ENCODE data around the gene FEM1C.

DNA sequence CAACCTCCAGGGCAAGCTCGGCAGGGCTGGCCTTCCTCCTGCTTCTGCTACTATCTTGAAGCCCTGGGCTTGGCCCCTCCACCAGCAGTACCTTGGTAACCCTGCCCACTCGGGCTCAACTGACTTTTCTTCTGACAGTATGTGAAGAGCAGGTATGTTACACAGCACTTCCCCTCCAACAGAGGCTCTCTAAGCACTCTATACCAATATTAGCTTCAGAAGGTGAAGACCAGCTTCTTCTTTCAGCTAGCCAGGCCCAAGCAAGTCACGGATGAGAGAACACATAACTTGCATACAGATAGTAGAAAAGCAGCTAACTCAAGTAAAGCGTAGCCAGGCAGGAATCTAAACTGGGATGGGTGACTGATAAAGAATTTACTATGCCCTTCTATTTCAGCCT, 64.3 kb downstream of the FEM1C start:
- TF ChIP-seq, protein P1, sequence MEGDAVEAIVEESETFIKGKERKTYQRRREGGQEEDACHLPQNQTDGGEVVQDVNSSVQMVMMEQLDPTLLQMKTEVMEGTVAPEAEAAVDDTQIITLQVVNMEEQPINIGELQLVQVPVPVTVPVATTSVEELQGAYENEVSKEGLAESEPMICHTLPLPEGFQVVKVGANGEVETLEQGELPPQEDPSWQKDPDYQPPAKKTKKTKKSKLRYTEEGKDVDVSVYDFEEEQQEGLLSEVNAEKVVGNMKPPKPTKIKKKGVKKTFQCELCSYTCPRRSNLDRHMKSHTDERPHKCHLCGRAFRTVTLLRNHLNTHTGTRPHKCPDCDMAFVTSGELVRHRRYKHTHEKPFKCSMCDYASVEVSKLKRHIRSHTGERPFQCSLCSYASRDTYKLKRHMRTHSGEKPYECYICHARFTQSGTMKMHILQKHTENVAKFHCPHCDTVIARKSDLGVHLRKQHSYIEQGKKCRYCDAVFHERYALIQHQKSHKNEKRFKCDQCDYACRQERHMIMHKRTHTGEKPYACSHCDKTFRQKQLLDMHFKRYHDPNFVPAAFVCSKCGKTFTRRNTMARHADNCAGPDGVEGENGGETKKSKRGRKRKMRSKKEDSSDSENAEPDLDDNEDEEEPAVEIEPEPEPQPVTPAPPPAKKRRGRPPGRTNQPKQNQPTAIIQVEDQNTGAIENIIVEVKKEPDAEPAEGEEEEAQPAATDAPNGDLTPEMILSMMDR (IDR thresholded peaks at IDR 0.05): no peak
- no peak for TF ChIP-seq POLR2A (IDR thresholded peaks at IDR 0.05)
- no peak for TF ChIP-seq EP300 (IDR thresholded peaks at IDR 0.05; ENCODE audit: low read depth)
- TF ChIP-seq POLR2AphosphoS5 (IDR thresholded peaks at IDR 0.05): no peak
